HPDE6-E6E7 (cell line): ENCODE measurements around the gene FFAR2.
"Not testable (repeated sequence)": the region's sequence is repeated elsewhere in the genome, so short reads cannot be mapped to it uniquely, and the experiment has no call there.

Experiments used
- DNase-seq: peaks from one replicate; pipeline ENCODE4 v3.0.0; 2011; ENCODE audit warnings: missing footprints; ENCODE audit errors: extremely low spot score

Gene FFAR2

DNA sequence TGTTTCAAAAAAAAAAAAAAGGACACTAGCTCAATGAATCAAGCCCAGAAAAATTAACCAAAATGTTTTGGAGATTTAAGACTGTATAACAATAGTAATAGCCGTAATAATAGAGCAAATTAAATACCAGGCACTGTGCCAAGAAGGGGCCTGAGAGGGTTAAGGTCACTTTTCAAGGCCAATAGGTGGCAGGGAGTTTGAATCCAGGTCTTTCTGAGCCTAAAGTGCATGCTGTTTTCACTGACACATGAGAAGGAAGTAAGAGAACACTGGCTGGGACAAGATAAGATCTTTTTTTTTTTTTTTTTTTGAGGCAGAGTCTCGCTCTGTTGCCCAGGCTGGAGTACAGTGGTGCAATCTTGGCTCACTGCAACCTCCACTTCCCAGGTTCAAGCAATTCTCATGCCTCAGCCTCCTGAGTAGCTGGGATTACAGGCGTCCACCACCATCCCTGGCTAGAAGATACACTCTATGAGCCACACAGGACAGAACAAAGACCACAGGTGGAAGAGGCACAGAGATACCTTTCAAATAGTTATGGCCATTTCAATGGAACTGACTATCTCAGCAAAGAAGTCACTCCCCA is 7.7 kb downstream of the FFAR2 start:
- no peak for DNase-seq

DNA sequence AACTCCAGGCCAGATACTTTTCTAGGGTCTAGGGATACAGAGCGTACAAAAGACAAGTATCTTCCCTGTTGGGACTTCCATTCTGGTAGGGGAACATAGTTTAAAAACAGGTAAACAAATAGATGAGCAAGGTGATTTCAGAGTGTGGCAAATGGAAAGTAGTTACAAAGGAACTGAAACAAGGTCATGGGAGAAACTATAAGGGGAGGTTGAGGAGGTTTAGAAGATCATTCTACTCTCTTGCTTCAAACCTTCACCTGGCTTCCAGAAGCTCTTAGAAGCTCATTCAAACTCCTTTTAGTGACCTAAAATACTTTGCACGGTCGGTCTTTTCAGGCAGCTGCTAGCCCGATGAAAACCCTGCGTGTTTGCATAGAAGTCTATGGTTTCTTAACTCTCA is 9.1 kb downstream of the FFAR2 start:
- no peak for DNase-seq

DNA sequence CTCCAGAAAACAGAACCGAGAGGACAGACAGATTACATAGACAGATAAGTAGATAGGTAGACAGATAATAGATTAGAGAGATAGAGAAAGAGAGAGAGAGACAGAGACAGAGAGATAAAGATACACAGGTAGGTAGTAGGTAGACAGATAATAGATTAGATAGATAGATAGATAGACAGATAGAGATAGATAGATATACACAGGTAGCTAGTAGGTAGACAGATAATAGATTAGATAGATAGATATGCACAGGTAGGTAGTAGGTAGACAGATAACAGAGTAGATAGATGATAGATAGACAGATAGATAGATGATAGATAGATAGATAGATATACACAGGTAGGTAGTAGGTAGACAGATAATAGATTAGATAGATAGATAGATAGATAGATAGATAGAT is 10.1 kb downstream of the FFAR2 start:
- no peak for DNase-seq

DNA sequence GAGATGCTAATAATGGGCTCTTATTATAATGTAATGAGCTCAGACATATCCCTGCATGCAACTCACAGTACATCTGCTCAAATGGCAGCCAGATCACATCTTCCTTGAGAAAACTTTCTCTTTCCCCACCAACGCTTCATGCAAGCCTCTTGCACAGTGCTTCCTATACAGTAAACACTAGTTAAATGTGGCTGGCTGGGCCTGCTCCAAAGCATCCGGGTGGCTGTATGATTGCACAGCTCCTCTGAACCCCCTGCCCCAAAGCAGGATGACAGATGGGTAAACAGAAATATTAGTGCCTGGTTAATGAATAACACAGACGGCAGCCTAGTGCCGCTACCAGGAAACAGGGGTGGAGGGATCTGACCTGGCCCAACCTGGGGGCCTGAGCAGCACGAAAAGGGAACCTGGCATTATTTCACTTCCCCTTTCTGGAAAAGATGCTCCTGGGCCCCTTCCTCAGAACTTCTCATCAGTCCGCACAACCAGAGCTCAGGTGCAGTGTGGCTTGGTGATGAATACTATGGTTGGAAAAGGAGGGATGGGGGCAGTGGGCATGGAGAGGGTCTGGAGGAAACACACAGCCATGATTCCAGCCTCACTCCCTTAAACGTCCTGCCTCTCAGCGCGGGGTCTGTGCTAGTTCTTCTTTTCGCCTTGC is 10.8 kb downstream of the FFAR2 start:
- no peak for DNase-seq

DNA sequence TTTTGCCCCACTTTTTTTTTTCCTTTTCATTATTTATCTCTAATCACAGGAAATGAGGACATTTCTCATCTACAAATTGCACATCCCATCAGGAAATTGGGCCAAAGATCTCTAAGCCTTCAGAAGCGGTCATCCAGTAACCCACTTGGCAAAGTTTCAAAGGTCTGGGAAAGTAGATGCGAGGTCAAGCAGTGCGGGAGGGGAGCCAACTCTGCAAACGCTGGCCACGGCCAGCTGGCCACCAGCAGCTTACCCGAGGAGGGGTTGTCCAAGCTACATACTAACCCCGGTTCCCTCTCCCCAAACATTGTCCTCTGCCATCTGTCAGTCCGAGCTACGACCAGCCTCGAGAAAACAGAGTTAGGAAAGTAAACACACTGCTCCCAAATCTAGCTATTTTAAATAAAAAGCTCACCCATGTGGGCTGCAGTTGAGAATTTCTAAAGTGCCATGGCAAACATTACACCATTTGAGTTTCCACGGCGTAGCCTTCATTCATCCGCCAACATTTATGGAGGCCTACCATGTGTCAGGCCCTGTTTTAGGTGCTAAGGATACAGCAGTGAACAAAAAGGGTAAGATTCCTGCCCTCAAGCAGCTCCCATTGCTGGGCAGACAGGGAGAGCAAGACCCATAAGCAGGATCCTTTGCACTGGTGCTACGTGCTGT is 11.5 kb downstream of the FFAR2 start:
- no peak for DNase-seq

DNA sequence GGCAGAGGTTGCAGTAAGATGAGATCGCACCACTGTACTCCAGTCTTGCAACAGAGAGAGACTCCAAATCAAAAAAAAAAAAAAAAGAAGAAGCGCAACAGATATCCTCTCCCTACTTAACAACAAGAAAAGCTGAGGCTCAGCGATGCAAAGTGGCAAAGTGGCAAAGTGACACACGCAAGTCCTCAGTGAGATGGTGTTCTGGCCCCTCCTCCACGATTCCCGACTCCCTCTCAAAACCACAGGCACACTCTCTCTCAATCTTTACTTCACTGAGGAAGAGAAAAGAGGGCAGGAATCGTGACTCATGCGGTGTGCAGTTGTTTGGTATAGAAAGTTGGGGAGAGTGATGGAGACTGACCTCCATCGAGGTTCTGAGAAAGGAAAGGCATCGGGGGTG is 12.6 kb downstream of the FFAR2 start:
- no peak for DNase-seq

DNA sequence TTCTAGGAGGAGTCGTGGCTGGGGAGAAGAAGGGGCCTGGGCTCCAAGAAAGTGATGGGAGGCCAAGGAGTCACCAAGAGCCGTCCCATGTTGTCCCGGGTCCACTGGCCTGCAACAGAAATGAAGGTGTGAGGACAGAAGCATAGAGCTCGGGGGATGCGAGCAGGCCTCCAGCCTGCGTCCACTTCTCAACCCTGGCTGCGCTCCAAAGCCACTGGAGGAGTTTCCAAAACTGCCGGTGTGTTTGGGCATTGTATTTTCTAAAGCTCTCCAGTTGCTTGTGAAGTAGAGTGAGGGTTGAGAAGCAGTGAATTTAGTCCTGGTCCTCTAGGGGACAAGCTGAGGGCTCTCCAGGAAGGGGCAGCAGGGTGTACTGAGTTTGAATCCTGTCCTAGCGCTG is 13.0 kb downstream of the FFAR2 start:
- no peak for DNase-seq

DNA sequence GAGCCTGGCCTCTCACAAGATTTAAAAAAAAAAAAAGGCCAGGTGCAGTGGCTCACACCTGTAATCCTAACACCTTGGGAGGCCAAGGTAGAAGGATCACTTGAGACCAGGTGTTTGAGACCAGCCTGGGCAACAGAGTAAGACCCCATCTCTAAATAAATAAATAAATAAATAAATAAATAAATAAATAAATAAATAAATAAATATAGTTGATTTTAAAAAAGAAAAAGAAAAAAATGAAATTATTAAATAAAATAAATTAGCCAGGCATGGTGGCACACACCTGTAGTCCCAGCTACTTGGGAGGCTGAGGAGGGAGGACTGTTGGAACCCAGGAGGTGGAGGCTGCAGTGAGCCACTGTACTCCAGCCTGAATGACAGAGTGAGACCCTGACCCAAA is 13.7 kb downstream of the FFAR2 start:
- DNase-seq, result not testable (repeated sequence)

DNA sequence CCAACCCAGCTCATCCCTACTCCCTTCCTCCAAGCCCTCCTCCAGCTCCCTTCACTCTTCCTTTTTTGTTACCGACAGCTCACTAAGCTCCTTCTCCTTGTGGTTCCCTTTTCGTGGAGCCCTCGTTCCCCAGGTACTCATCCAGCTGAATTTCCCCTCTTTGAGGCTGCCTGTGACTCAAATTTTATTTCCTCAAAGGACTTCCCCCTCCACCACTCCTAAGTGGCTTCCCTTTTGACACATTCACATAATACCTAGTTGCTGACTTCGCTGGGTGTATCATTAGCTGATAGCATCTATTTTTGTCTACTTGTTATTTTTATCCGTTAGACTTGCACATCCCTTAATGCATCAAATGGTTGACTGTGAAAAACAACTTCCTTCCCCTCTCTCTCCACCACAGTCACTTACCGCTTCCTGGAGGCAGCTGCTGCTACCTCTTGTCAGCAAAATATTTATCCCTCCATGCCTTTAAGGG is 14.5 kb downstream of the FFAR2 start:
- DNase-seq, result no peak

DNA sequence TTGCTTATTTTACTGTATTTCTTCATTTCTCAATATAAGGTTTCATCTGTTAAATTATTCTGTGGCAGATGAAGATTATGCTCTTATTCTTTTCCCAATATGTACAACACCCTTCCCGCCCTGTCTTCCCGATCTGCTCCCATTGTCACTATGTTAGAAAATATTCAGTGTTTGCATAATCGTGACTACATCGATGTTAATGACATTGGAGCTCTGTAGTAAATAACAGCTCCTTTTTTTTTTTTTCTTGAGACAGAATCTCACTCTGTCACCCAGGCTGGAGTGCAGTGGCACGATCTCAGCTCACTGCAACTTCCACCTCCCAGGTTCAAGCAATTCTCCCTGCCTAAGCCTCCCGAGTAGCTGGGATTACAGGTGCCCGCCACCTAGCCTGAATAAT is 14.9 kb downstream of the FFAR2 start:
- DNase-seq, result not testable (repeated sequence)

DNA sequence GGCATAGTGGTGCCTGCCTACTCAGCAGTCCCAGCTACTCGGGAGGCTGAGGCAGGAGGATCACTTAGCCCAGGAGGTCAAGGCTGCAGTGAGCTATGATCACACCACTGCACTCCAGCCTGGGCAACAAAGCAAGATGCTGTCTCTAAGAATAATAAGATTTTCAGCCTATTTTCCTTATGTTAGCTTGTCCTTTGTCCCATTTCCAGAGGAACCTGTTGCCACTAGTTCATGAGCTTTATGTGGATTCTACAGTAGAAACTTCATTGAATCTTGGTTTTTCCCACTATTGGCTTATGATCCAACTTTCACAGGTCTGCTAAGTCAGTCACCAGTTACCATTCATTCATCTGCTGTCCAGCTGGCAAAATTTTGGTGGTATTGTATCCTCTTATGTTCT is 18.2 kb downstream of the FFAR2 start:
- no peak for DNase-seq

DNA sequence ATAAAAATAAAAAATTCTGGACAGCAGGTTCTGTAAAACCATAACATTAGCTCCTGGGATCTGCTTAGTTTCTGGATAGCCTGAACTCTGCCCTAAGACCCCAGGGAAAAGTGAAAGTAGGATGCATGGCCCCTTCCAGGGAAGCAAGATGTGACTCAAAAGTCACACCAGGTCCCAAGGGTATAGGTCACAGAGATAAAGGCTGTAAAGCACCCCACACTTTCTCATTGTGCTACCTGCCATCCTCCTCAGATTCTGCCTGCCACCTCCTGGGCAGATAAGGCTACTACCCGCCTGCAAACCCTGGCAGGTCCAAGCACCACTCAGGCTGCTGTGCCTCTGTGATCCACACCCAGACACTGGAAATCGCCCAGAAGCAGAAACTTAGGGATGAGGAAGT is 20.6 kb downstream of the FFAR2 start:
- DNase-seq, result peak; percentile 64

DNA sequence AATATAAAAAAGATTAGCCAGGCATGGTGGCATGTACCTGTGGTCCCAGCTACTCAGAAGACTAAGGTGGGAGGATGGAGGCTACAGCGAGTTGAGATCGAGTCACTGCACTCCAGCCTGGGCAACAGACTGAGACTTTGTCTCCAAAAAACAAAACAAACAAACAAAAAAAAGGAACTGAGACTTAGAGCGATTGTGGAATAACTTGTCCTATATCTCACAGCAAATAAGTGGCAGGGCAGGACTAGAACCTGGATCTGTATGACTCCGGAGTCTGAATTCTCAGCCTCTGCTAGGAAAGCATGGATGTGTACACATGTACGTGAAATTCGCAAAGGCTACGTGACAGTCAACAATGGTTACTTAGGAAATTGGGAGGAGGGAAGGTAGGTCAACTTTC is 22.1 kb downstream of the FFAR2 start:
- no peak for DNase-seq

DNA sequence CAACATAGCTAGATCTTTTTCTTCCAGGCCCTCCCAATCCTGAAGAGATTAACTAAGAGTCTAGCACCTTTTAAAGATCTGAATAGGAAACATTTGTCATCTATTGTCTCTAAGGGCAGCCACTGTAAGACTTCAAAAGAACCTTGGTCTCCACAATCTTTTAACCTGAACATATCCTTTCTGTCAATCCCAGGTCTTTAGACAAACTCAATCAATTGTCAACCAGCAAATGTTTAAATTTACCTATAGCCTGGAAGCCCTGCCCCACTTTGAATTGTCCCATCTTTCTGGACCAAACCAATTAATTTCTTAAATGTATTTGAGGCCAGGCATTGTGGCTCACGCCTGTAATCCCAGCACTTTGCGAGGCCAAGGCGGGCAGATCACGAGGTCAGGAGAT is 23.0 kb downstream of the FFAR2 start:
- not testable (repeated sequence) for DNase-seq

DNA sequence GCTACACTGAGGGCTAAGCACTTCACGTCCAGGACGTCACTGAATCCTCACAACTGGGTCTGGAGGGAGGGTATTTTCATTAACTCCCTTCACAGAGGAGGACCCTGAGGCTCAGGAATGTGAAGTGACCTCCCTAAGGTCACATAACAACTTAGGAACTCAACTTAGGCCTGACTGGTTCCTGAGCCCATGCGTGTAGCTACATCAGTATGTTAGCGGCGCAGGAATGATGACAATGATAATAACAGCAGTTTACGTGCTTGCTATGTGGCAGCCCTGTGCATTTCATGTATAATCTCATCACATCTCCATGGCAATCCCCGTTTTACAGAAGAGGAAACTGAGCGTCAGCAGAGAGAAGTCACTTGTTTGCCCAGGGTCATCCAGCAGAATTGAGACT is 23.9 kb downstream of the FFAR2 start:
- DNase-seq, result no peak

DNA sequence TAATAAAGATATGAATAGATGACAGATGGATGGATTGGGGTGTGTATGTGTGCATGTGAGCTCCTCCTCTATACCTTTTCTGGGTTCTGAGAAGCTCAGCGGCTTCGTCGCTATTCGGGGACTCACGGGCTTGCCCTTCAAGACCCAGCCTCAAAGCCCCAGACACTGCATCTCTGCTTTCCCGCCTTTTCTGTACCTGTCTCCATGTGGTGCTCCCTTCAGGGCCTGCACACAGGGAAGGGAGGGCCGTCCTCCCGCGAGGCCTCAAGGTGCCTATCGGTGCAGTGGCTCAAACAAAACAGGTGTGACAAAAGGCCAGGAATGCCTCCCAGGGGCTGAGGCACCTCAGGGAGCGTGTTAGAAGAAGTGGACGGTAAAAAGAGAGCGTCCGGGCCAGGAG is 26.0 kb downstream of the FFAR2 start:
- DNase-seq, result no peak

DNA sequence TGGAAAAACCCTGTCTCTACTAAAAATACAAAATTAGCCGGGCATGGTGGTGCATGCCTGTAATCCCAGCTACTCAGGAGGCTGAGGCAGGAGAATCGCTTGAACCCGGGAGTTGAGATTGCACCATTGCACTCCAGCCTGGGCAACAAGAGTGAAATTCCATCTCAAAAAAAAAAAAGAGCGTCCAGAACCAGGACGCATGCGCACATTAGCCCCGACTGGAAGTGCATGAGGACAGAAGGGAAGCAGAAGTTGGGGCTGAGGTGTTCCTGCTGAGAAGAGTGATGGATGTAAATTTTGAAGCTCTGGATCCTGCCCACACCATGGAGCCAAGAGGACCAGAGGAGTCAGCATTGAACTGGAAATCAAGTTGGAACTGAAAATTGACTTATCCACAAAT is 26.5 kb downstream of the FFAR2 start:
- DNase-seq, result not testable (repeated sequence)

DNA sequence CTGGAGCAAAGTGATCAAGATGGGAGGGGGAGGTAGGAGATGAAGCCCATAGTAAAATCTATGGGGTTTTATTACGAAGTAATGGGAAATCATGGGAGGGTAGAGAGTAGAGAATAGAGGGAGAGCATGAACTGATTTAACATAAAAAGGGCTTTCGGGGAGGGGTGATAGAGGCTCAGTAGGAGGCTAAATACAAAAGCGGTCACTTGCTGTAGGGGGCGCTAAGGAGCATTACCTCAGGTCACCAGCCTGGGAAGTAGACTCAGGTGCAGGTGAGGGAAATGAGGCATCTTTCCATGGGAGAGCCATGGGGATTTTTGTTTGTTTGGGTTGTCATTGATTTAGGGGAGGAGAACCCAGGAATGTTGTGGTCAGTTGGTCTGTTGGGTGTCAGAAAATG is 28.1 kb downstream of the FFAR2 start:
- DNase-seq, result no peak

DNA sequence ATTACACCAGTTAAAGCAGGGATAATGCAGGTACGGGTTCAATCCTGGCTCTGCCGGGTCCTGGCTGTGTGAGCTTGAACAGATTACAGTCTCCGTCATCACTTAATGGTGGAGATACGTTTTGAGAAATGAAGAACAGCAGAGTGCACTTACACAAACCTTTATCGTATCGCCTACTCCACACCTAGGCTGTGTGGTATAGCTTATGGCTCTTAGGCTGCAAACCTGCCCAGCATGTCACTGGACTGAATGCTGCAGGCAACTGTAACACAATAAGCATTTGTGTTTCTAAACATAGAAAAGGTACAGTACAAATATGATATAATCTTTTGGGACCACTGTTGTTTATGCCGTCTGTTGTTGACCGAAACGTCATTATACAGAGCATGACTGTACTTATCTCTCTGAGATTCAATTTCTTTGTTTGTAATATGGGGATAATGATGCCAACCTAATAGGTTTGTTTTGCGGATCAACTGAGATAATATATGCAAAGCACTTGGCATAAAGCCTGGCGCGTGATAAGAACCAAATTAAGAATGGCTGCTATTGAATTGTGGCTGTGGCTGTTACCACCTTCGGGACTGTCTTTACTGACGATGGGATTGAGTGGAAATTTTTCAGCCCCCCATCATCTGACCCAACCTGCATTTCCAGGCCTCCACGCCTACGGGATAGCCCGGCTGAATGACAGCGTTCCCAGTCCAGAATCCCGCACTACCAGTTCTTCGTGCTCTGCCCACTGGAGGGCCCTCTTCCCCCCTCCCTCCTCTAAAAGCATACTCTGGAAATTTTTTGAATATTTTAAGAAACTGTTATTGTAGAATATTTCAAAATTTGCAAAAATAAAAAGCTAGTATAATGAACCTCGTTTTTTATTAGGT is 31.0 kb downstream of the FFAR2 start:
- no peak for DNase-seq

DNA sequence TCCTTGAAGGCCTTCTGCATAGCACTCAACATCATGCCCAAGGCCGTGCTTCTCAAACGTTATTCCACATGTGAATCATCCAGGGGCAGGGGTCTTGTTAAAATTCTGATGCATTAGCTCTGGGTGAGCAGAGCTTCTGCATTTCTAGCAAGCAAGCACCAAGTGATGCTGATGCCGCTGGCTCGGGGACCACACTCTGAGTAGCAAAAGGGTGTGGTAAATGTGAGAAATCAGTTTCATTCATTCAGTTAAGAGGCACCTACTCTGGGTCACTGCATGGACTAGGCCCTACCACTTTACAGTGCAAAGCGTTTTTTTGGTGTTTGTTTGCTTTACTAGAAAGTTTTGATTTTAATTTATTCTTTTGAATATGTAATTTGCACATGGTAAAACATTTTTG is 35.0 kb downstream of the FFAR2 start:
- no peak for DNase-seq

DNA sequence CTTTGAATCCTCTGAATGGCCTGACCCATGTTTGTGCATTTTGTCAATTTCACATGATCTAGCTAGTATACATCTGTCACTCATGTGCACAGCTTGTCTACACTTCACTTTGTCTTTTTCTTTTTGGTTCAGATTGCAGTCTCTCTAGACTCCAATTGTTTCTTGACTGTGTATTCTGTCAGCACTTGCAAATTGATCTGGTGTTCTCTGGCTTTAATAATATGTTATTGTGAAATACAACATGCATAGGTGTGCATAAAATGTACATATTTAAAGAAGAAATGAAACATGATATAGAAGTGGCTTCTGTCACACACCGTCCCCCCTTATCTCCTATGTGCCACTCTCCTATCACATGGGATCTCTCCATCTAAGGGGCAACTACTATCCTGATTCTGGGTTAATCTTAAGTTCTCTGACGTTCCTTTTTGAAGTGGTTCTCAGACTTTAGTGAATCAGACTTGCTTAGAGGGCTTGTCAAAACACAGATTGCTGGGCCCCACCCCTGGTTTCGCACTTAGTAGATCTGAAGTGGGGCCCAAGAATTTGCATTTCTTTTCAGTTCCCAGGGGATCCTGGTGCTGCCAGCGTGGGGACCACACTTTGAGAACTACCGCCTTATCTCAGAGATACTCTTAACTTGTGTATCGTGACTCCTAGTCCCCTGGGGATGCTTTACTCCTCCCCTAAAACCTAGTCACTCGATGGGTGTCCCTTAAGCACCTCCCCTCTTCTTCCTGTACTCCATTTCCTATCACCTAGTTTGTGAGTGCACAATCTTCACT is 36.4 kb downstream of the FFAR2 start:
- no peak for DNase-seq
